HCT116 (cell line): Measurements from ENCODE around the gene C10orf90.

Experiments
- CBX3 ChIP-seq: IDR thresholded peaks from 2 replicates; pipeline ENCODE4 v1.6.1; 2012; ENCODE audit warnings: low read depth
- EGR1 ChIP-seq: IDR thresholded peaks from 2 replicates; pipeline ENCODE4 v1.6.1; 2012; ENCODE audit warnings: low read depth
- POLR2A ChIP-seq: IDR thresholded peaks from 2 replicates; pipeline ENCODE4 v1.7.0; 2011; ENCODE audit warnings: borderline replicate concordance; ENCODE audit not compliant: insufficient read depth, insufficient read length; ENCODE audit errors: extremely low read depth
- POLR2AphosphoS5 ChIP-seq: IDR thresholded peaks from 2 replicates; pipeline ENCODE4 v1.6.1; 2011; ENCODE audit warnings: mild to moderate bottlenecking, low read depth, low read length, moderate library complexity
- RAD21 ChIP-seq: IDR thresholded peaks from 2 replicates; pipeline ENCODE4 v1.6.1; 2012; ENCODE audit warnings: low read depth, mild to moderate bottlenecking
- ZFX ChIP-seq: fragments of 450-650 bp; IDR thresholded peaks from 2 replicates; pipeline ENCODE4 v1.6.1; 2017
- TF ChIP-seq, protein P1 (sequence below), 3 experiments: fragments of 200-600 bp in 1 of 3; sonication (generic) in 1 of 3; IDR thresholded peaks in 2 of 3; conservative IDR thresholded peaks in 1 of 3; 2 replicates each; pipeline ENCODE4 v1.5.1; 2012 to 2017; ENCODE audit warnings: low read depth in 2 of 3, low read length in 2 of 3, antibody characterized with exemption in 1 of 3, borderline replicate concordance in 1 of 3, control low read depth in 1 of 3, mild to moderate bottlenecking in 1 of 3, mixed read lengths in 1 of 3, mixed run types in 1 of 3, moderate library complexity in 1 of 3; ENCODE audit not compliant: insufficient read depth in 1 of 3
- TF ChIP-seq, protein P2 (sequence below): IDR thresholded peaks from 2 replicates; pipeline ENCODE4 v1.6.1; 2012; ENCODE audit warnings: low read depth

DNA sequence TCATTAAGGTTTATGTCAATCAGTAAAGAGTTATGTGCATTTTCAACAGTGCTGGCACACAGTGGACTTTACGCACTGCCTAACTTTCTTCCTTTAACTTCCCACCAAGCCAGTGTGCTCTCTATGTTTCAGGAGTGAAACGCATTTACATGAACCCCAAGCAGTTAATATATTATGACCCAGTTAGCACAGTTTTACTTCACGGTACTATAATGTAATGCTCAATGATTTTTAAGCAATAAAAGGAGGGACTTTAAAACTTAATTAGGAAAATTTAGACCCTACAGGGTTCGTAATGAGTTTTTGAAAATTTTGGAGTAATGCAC, 100.3 kb downstream of the C10orf90 start:
- TF ChIP-seq, protein P1, sequence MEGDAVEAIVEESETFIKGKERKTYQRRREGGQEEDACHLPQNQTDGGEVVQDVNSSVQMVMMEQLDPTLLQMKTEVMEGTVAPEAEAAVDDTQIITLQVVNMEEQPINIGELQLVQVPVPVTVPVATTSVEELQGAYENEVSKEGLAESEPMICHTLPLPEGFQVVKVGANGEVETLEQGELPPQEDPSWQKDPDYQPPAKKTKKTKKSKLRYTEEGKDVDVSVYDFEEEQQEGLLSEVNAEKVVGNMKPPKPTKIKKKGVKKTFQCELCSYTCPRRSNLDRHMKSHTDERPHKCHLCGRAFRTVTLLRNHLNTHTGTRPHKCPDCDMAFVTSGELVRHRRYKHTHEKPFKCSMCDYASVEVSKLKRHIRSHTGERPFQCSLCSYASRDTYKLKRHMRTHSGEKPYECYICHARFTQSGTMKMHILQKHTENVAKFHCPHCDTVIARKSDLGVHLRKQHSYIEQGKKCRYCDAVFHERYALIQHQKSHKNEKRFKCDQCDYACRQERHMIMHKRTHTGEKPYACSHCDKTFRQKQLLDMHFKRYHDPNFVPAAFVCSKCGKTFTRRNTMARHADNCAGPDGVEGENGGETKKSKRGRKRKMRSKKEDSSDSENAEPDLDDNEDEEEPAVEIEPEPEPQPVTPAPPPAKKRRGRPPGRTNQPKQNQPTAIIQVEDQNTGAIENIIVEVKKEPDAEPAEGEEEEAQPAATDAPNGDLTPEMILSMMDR (IDR thresholded peaks at IDR 0.05 in 2 of 3, conservative IDR thresholded peaks at IDR 0.05 in 1 of 3; ENCODE audit: borderline replicate concordance in 1 of 3, insufficient read depth in 1 of 3, low read depth in 2 of 3, low read length in 2 of 3), result no peak
- TF ChIP-seq ZFX, result no peak
- TF ChIP-seq EGR1, result no peak
- no peak for TF ChIP-seq POLR2A
- TF ChIP-seq POLR2AphosphoS5, result no peak
- no peak for TF ChIP-seq CBX3
- no peak for TF ChIP-seq RAD21
- TF ChIP-seq, protein P2, sequence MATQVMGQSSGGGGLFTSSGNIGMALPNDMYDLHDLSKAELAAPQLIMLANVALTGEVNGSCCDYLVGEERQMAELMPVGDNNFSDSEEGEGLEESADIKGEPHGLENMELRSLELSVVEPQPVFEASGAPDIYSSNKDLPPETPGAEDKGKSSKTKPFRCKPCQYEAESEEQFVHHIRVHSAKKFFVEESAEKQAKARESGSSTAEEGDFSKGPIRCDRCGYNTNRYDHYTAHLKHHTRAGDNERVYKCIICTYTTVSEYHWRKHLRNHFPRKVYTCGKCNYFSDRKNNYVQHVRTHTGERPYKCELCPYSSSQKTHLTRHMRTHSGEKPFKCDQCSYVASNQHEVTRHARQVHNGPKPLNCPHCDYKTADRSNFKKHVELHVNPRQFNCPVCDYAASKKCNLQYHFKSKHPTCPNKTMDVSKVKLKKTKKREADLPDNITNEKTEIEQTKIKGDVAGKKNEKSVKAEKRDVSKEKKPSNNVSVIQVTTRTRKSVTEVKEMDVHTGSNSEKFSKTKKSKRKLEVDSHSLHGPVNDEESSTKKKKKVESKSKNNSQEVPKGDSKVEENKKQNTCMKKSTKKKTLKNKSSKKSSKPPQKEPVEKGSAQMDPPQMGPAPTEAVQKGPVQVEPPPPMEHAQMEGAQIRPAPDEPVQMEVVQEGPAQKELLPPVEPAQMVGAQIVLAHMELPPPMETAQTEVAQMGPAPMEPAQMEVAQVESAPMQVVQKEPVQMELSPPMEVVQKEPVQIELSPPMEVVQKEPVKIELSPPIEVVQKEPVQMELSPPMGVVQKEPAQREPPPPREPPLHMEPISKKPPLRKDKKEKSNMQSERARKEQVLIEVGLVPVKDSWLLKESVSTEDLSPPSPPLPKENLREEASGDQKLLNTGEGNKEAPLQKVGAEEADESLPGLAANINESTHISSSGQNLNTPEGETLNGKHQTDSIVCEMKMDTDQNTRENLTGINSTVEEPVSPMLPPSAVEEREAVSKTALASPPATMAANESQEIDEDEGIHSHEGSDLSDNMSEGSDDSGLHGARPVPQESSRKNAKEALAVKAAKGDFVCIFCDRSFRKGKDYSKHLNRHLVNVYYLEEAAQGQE, result no peak
